ENCODE results near the gene STAG2.

DNA sequence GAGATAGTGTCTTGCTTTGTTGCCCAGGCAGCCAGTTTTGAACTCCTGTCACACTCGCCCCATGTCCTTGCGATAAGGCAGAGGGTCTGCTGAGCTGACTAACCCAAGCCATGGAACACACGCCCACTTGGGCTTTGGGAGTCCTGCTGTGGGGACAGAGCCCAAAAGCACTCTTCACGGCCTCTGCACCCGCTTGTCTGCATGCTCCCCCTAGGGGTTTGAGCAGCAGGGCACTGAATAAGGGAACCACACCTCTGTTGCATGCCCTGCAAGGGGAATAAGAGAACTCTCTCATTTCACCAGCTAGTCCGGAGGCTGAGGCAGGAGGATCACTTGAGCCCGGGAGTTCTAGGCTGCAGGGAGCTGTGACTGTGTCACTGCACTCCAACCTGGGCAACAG is 166.0 kb downstream of the STAG2 start:
- TF ChIP-seq, protein P1, sequence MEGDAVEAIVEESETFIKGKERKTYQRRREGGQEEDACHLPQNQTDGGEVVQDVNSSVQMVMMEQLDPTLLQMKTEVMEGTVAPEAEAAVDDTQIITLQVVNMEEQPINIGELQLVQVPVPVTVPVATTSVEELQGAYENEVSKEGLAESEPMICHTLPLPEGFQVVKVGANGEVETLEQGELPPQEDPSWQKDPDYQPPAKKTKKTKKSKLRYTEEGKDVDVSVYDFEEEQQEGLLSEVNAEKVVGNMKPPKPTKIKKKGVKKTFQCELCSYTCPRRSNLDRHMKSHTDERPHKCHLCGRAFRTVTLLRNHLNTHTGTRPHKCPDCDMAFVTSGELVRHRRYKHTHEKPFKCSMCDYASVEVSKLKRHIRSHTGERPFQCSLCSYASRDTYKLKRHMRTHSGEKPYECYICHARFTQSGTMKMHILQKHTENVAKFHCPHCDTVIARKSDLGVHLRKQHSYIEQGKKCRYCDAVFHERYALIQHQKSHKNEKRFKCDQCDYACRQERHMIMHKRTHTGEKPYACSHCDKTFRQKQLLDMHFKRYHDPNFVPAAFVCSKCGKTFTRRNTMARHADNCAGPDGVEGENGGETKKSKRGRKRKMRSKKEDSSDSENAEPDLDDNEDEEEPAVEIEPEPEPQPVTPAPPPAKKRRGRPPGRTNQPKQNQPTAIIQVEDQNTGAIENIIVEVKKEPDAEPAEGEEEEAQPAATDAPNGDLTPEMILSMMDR (optimal IDR thresholded peaks at IDR 0.05 in 1 of 3, IDR thresholded peaks at IDR 0.05 in 1 of 3, conservative IDR thresholded peaks at IDR 0.05 in 1 of 3; ENCODE audit: extremely low read depth in 1 of 3, insufficient read depth in 2 of 3, low read length in 3 of 3) = no peak
- no peak for TF ChIP-seq EZH2 (IDR thresholded peaks at IDR 0.05; ENCODE audit: low read length)

Measured in keratinocyte (primary cell).